ENCODE measurements around the gene WWOX. TPM values are rescaled to one million over a fixed set of nuclear protein-coding genes. Genes with fewer than 3 reads are reported as not detected.

WWOX gene
- total RNA-seq, 1 donor from 2014 or later = 17.8 TPM

GRCh38 chr16:78368121-78369102 lies 269.0 kb downstream of the WWOX start:
- H3K27ac Mint-ChIP-seq = no peak overlapping the region
- H3K9me3 Mint-ChIP-seq = no peaks in the 10 kb centered on the region
- DNase-seq (ENCODE audit: low spot score) = no peak
- no peaks in the 10 kb centered on the region for H3K27me3 Mint-ChIP-seq (ENCODE audit: insufficient read depth)
- H3K36me3 Mint-ChIP-seq (ENCODE audit: low read depth) = no peaks in the 10 kb centered on the region
- no peaks in the 10 kb centered on the region for H3K4me1 Mint-ChIP-seq (ENCODE audit: low read depth)
- intact Hi-C loops (cut with micrococcal nuclease) = no loop called here
- H3K4me3 Mint-ChIP-seq = no peak overlapping the region

GRCh38 chr16:78372277-78372676 lies 272.8 kb downstream of the WWOX start:
- Mint-ChIP-seq H3K4me3 (no peak overlapping the region), H3K27me3 (ENCODE audit: insufficient read depth) (no peaks in the 10 kb centered on the region), H3K36me3 (ENCODE audit: low read depth) (no peaks in the 10 kb centered on the region), H3K27ac (no peak overlapping the region), H3K9me3 (no peaks in the 10 kb centered on the region), H3K4me1 (ENCODE audit: low read depth) (no peaks in the 10 kb centered on the region)
- intact Hi-C loops (cut with micrococcal nuclease) = no loop called here
- DNase-seq (ENCODE audit: low spot score) = no peak

- Mint-ChIP-seq H3K9me3 (no peaks in the 10 kb centered on the region), H3K4me3 (no peak overlapping the region), H3K27ac (no peak overlapping the region), H3K36me3 (ENCODE audit: low read depth) (no peaks in the 10 kb centered on the region), H3K27me3 (ENCODE audit: insufficient read depth) (no peaks in the 10 kb centered on the region), H3K4me1 (ENCODE audit: low read depth) (no peaks in the 10 kb centered on the region)
- intact Hi-C loops (cut with micrococcal nuclease) = no loop called here
- no peak for DNase-seq (ENCODE audit: low spot score)
Observed at GRCh38 chr16:78375055-78375679, 275.7 kb downstream of the WWOX start.

GRCh38 chr16:78376452-78376851 lies 277.0 kb downstream of the WWOX start:
- H3K4me3 Mint-ChIP-seq = no peak overlapping the region
- intact Hi-C loops (cut with micrococcal nuclease) = no loop called here
- no peak overlapping the region for H3K27ac Mint-ChIP-seq
- DNase-seq (ENCODE audit: low spot score) = no peak
- H3K27me3 Mint-ChIP-seq (ENCODE audit: insufficient read depth) = no peaks in the 10 kb centered on the region
- no peaks in the 10 kb centered on the region for H3K9me3 Mint-ChIP-seq
- no peaks in the 10 kb centered on the region for H3K4me1 Mint-ChIP-seq (ENCODE audit: low read depth)
- no peaks in the 10 kb centered on the region for H3K36me3 Mint-ChIP-seq (ENCODE audit: low read depth)

- Mint-ChIP-seq H3K36me3 (ENCODE audit: low read depth) (no peaks in the 10 kb centered on the region), H3K4me1 (ENCODE audit: low read depth) (no peaks in the 10 kb centered on the region), H3K4me3 (no peak overlapping the region), H3K27me3 (ENCODE audit: insufficient read depth) (no peaks in the 10 kb centered on the region), H3K27ac (no peak overlapping the region), H3K9me3 (no peaks in the 10 kb centered on the region)
- DNase-seq (ENCODE audit: low spot score) = no peak
- intact Hi-C loops (cut with micrococcal nuclease) = no loop called here
Observed at GRCh38 chr16:78377312-78377711, 277.9 kb downstream of the WWOX start.

GRCh38 chr16:78381060-78381459 lies 281.6 kb downstream of the WWOX start:
- Mint-ChIP-seq H3K36me3 (ENCODE audit: low read depth) (no peaks in the 10 kb centered on the region), H3K4me3 (no peak overlapping the region)
- intact Hi-C loops (cut with micrococcal nuclease) = no loop called here

GRCh38 chr16:78383118-78383517 lies 283.7 kb downstream of the WWOX start:
- Mint-ChIP-seq H3K27ac (no peak overlapping the region), H3K36me3 (ENCODE audit: low read depth) (no peaks in the 10 kb centered on the region), H3K27me3 (ENCODE audit: insufficient read depth) (no peaks in the 10 kb centered on the region), H3K9me3 (no peaks in the 10 kb centered on the region), H3K4me3 (no peak overlapping the region), H3K4me1 (ENCODE audit: low read depth) (no peaks in the 10 kb centered on the region)
- intact Hi-C loops (cut with micrococcal nuclease) = no loop called here
- no peak for DNase-seq (ENCODE audit: low spot score)

More at GRCh38 chr16:78381060-78381459, 281.6 kb downstream of the WWOX start:
- no peaks in the 10 kb centered on the region for H3K9me3 Mint-ChIP-seq
- no peak overlapping the region for H3K27ac Mint-ChIP-seq
- H3K4me1 Mint-ChIP-seq (ENCODE audit: low read depth) = no peaks in the 10 kb centered on the region
- no peaks in the 10 kb centered on the region for H3K27me3 Mint-ChIP-seq (ENCODE audit: insufficient read depth)
- no peak for DNase-seq (ENCODE audit: low spot score)

GRCh38 chr16:78385086-78385805 lies 285.8 kb downstream of the WWOX start:
- Mint-ChIP-seq H3K36me3 (ENCODE audit: low read depth) (no peaks in the 10 kb centered on the region), H3K4me1 (ENCODE audit: low read depth) (no peaks in the 10 kb centered on the region), H3K27ac (no peak overlapping the region), H3K4me3 (no peak overlapping the region), H3K27me3 (ENCODE audit: insufficient read depth) (no peaks in the 10 kb centered on the region), H3K9me3 (no peaks in the 10 kb centered on the region)
- DNase-seq (ENCODE audit: low spot score) = no peak
- intact Hi-C loops (cut with micrococcal nuclease) = no loop called here

GRCh38 chr16:78386557-78387324 lies 287.3 kb downstream of the WWOX start:
- intact Hi-C loops (cut with micrococcal nuclease) = no loop called here
- Mint-ChIP-seq H3K27me3 (ENCODE audit: insufficient read depth) (no peaks in the 10 kb centered on the region), H3K4me3 (no peak overlapping the region), H3K9me3 (no peaks in the 10 kb centered on the region), H3K27ac (no peak overlapping the region), H3K36me3 (ENCODE audit: low read depth) (no peaks in the 10 kb centered on the region), H3K4me1 (ENCODE audit: low read depth) (no peaks in the 10 kb centered on the region)
- DNase-seq (ENCODE audit: low spot score) = no peak

GRCh38 chr16:78389009-78389498 lies 289.6 kb downstream of the WWOX start:
- intact Hi-C loops (cut with micrococcal nuclease) = no loop called here
- no peaks in the 10 kb centered on the region for H3K36me3 Mint-ChIP-seq (ENCODE audit: low read depth)
- no peak overlapping the region for H3K4me3 Mint-ChIP-seq
- no peak overlapping the region for H3K27ac Mint-ChIP-seq
- no peaks in the 10 kb centered on the region for H3K9me3 Mint-ChIP-seq
- no peaks in the 10 kb centered on the region for H3K27me3 Mint-ChIP-seq (ENCODE audit: insufficient read depth)
- no peaks in the 10 kb centered on the region for H3K4me1 Mint-ChIP-seq (ENCODE audit: low read depth)
- no peak for DNase-seq (ENCODE audit: low spot score)

GRCh38 chr16:78390092-78390491 lies 290.6 kb downstream of the WWOX start:
- H3K4me1 Mint-ChIP-seq (ENCODE audit: low read depth) = no peaks in the 10 kb centered on the region

GRCh38 chr16:78390508-78391324 lies 291.3 kb downstream of the WWOX start:
- no peak for DNase-seq (ENCODE audit: low spot score)
- no peaks in the 10 kb centered on the region for H3K36me3 Mint-ChIP-seq (ENCODE audit: low read depth)
- no peak overlapping the region for H3K27ac Mint-ChIP-seq
- H3K4me3 Mint-ChIP-seq = no peak overlapping the region
- H3K4me1 Mint-ChIP-seq (ENCODE audit: low read depth) = no peaks in the 10 kb centered on the region
- no peaks in the 10 kb centered on the region for H3K27me3 Mint-ChIP-seq (ENCODE audit: insufficient read depth)
- no peaks in the 10 kb centered on the region for H3K9me3 Mint-ChIP-seq
- intact Hi-C loops (cut with micrococcal nuclease) = no loop called here

More at GRCh38 chr16:78390092-78390491, 290.6 kb downstream of the WWOX start:
- intact Hi-C loops (cut with micrococcal nuclease) = no loop called here
- no peak for DNase-seq (ENCODE audit: low spot score)
- Mint-ChIP-seq H3K9me3 (no peaks in the 10 kb centered on the region), H3K36me3 (ENCODE audit: low read depth) (no peaks in the 10 kb centered on the region), H3K4me3 (no peak overlapping the region), H3K27ac (no peak overlapping the region), H3K27me3 (ENCODE audit: insufficient read depth) (no peaks in the 10 kb centered on the region)

All from activated T-helper 1 cell treated with anti-CD3 and anti-CD28 coated beads, Interleukin-12 subunit alpha, Interleukin-12 subunit beta, Interleukin-2, Interleukin-4 antibody, amounts not matched to agents 30 ng/mL and 10 ng/mL and 1 ng/mL, durations not matched to agents 14 hours and 24 hours and 36 hours (primary cell).